Dermis blood vessel endothelial cell (primary cell): ENCODE measurements around the gene SNX33. TPM values are rescaled to one million over a fixed set of nuclear protein-coding genes. Genes with fewer than 3 reads are reported as not detected.
A peak's percentile ranks its signal among the peaks of the same experiment; 100 is the strongest.
"Not testable (repeated sequence)": the region's sequence is repeated elsewhere in the genome, so short reads cannot be mapped to it uniquely, and the experiment has no call there.

Source experiments
- DNase-seq: peaks from one replicate; pipeline ENCODE4 v3.0.0; 2010
- total RNA-seq: library from RNA; depleted of rRNA; stranded (reverse); fragments of >200 nt; gene quantifications from 2 replicates; pipeline ENCODE4 v1.2.3, GENCODE V29; 2014

The SNX33 gene
- total RNA-seq, 1 donor from 2014 or later = 13.8 TPM

DNA sequence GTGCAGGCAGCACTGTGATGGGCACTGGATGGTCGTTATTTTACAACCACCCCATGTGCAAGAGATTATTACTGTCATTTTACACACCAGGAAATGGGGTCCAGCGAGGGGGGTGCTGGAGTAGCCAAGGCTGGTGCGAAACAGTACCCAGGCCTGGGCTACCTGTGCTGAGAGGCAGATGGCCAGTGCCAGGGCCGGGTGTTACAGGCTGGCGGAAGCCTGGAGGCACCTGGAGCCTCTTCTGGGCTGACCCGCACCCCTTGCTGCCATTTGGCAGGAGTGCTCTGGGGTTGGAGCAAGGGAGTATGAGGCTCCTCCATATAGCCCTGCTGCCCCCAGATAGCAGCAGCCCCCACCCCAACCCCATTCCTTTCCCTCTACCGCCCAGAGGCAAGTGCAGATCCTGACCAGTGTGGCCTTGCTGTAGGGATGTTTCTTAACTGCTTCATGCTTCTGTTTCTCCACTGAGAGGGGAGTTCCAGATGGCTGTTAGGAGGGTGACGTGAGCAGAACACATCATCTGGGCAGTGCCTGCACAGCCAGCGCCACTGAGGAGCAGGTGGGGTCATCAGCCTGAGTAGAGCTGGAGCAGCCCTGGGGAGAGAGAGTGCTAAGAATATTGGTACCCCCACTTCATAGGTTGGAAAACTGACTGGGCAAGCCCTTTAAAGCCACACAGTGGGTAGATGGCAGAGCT, 15.3 kb downstream of the SNX33 start:
- DNase-seq = no peak

DNA sequence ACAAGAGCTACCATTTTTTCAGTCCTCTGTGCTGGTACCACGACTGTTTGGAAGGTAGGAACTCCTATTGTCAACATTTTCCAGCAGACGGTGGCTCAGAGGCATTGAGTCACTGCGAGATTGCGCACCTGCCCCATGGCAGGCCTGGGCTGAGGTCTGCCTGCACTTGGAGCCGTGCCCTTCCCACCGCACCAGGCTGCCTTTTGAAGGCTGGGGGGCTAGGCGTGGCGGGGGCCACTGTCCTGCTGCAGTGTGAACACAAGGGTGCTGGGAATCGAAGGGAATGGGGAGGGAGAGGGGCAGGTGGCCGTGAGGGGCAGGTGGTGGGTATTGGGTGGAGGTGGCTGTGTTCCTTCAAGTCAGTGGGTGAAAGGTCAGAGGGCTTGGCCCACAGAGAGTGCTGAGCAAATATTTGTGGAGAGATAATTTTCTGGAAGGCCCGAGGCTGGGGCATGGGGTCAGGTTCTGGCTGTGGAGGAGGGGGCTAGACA, 16.3 kb downstream of the SNX33 start:
- no peak for DNase-seq

DNA sequence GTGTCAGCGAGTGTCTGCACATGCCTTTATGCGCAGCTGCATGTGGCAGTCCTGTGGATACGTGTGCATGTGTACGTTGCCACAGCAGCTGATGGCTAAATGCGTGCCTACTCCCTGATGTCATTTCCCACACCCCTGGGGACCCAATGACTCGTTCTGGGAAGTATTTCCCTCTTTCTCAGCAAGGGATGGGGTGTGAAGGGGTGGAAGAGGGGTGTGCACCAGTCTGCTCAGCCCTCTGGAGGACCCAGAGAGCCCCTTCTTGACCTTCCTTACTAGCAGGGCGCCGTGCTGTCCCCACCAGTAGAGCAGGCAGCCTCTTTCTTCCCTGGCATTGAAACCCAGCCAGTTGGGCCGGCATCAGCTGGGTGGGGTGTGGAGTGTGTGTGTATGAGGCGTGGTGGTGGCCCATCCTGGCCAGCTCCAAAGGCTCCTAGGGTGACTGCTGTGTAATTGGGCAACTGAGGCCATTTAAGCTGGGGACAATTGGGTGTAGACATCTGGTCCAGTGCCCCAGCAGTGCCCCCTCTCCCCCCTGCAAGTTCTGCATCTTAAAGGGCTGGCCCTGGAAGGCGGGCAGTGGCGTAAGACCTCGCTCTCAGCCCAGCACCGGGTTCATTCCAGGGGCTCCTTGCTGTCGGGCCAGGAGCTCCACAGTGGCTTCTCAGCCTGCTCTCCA, 19.2 kb downstream of the SNX33 start:
- DNase-seq = peak; percentile 98

DNA sequence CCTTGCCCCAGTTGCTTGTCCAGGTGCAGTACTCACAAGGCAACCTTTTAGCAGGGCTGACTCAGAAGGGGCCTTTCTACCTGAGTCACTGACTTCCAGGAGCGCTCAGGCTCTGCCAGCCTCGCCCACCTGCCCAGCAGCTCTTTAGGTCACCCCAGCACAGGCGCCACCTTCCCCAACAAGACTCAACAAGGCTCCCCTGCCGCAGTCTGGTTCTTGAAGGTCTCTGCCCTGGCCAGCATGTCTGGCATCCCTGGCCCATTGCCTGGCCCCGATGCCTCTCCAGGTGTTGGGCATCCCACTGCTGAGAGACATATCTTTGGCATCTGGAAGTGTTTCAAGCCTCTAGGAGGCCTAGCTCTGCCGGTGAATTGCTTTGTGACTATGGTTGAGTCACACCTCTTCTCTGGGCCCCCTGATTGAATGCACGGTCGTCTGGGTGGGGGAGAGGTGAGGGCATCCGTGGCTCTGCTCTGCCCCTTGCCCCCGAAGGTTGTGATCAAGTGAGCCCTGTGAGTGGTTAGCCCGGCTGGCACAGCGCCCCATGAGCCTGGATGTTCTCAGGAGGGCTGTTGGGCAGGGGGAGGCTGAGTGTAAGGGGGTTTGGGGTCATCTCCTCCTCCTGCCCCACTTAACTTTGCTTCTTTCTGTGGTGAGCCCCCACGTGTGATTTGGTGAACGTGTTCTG, 21.6 kb downstream of the SNX33 start:
- DNase-seq = no peak

DNA sequence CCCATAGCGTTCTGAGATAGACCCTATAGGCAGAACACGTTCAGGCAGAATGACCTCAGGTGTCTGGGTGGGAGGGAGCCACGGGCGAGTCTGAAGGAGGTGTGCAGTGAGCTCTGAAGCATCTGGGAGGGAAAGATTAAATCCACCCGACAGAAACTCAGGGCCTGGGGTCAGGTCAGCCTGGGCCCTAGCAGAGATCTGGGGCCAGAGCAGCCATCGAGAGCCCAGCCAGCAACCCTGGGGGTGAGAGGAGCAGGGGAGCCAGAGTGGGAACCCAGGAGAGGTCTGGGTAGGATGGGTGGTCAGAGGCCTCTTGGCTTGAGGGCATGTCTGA, 22.1 kb downstream of the SNX33 start:
- no peak for DNase-seq

DNA sequence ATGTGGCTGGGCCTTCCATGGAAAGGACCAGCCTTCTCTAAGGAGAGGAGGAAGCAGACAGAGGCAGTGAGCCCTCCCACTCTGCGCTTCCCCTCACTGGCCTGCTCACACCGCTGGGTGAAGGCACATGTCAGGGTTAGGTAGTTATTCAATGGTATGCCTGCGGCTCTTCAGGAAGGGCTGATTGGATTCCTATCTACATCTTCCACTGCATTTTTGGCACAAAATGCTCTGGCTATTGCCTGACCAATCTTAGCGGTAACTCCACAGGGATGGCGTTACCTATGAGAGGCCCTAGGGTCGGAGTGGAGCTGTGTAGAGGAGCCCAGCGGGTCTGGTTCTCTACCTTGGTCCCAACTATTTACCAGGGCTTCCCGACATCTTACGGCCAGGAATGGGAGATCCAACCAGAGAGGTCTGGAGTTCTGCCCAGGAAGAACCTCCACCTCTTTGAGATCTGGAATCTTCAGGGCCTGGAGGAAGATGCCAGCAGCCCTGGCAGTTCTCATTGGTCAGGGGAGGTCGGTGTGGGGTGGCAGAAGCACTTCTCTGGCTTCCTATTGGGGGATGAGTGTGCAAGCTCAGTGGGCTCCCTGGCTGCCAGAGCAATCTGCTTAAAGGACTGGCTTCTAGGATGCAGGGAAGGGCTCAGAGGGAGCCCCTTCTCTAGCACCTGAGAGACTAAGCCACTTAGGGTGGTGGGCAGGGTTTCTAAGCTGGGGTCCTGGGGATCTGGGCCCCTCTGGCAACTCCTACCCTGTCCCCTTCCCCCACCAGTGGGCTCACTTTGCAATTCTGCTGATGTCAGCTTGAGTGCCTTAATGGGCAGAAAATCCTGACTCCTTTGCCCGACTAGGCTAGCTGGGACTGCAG, 24.3 kb downstream of the SNX33 start:
- DNase-seq = no peak

DNA sequence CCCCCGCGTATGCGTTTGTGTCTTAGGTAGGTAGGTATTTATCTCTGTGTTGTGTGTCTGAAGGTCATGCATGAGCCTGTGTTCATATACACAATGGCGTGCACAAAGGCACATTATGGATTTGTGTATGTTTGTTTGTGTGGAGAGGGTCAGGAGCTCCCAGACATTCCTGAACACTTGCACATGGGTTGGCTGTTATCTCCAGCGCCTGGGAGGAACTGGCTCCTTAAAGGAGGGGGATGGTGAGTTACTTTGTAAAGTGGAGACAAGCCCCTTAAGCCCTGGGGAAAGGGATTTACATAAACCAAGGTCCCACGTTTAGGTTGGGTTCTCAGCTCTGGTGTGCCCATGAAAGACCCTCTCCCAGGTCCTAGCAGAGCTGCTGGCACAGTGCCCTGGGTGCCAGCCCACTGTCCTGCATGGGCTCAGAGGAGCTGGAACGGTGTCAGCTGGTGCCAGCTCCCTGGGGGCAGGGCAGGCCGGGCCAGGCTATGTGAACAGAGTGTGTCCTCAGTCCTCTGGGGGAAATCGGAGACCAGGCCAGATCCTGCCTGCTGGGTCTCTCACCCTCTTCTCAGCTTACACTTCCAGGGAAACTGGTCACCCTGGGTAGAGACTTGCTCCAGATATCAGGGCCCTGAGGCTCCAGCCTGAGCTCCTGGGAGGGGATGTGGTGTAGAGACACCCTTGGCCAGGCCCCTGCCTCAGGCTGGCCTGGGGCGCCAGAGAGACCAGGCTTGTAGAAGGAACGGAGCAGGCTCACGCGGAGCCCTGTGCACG, 25.1 kb downstream of the SNX33 start:
- no peak for DNase-seq

DNA sequence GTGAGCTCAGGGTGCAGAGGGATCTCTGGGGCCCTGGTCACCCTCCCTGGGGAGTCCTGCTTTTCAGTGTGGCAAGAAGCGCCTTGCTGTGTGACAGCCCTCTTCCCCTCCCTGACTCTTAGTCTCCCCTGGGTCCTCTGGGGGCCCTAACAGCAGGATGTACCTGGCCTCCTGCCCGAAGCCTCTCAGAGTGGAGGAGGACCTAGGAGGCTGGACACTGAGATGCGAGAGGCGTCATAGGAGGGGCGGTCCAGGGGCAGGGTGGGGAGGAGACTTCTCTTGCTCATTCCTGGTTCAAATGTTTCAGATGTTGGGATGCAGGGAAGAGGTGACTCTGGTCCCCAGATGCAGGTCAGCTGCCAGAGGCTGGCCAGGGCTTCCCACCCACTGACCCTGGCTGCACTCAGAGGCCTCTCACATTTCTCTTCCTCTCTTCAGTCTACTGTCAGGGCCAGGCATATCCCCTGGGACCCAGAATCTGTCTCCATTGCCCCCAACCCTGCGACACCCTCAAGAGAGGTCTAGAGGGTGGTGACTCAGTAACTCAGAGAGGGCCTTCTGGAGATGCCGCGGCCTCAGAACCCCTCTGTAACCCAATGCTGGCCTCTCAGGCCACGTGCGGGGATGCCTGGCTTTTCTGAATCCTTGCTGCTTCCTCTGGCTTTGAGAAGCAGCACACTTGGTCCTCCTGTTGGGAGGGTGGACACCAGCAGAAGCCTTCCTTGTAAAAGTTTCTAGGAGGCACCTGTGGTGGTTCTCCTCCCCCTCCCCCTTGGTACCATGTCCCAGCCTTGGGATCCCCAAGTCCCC, 25.9 kb downstream of the SNX33 start:
- no peak for DNase-seq

DNA sequence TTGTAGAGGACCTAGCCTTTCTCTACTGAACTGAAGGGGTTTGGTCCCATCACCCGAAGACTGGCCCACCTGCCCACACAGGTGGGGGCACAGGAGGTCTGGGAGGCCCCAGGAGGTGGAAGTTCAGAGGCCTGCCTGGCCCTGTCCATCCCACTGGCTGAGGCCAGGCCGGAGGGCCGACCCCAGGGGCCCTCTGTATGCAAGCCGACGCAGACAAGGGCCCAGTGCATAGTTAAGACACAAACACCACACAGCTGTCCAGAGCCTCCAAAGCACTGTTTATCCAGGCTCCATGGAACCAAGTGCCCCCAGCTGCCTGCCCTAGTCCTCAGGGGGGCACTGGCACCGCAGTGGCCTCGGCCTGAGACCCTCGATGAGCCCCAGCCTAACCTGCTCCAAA, 26.7 kb downstream of the SNX33 start:
- DNase-seq = no peak

DNA sequence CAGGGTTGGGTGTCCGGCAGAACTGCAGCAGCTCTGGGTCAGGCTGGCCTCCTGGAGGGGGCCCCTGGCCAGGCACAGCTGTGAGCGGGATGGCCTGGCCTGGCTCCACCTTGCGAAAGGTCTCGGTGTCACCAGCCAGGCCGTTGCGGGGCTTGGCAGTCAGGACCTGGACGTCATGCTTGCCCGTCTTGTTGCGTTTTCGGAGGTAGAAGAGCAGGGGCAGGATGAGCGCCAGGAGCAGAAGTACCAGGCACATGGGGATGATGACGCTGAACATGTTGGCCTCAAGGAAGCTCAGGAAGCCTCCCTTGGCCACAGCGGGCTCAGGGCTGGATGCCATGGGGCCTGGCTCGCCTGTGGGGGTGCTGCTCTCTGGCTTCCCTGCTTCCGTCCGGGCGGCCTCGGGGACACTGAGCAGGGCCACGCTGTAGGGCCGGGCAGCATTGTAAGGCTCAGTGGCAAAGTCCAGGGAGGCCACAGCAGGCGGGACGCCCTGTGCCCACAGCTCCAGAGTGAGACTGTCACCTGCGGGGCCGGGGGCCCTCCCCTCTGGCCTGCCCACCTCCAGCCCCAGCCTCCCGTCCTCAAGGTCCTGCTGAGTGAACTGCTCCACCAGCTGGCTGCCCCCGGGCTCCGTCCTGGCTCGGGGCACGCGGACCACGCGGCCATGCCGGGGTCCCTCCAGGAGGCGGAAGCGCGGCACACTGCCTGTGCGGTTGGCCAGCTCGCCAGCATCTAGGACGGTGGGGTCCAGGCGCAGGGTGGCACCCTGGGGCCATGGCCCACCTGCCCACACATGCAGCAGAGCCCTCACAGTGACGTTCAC, 28.1 kb downstream of the SNX33 start:
- DNase-seq = no peak

DNA sequence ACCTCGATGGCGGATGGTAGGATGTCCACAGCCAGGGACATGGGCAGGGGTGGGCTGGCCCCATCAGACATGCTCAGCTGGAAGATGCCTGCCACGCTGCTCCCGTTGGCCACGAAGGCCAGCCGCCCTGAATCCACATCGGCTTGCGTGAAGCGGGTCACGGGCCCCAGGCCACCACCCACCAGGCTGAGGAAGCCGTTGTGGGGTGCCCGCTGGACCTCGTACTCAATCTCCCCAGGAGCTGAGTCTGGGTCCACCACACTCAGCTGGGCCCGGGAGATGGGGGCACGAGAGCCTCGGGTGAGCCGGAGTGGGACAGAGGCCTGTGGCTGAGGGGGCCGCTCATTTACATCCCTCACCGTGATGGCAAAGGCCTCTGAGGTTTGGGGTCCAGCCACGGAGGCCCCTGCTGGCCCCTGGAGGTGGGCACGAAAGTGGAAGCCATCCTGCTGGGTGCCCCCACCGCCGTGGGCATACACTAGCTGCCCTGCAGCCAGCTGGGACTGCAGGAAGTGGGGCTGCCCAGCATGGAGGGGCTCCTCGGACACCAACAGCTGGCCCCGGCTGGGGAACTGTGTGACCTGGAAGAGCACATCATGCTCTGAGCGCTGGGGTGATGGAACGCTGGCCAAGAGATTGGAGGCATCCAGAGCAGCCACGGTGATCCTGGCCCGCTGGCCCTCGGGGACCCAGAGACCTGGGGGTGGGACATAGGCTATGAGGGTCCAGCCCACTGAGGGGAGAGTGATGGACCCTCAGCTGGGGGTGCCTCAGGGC, 29.2 kb downstream of the SNX33 start:
- DNase-seq = no peak

DNA sequence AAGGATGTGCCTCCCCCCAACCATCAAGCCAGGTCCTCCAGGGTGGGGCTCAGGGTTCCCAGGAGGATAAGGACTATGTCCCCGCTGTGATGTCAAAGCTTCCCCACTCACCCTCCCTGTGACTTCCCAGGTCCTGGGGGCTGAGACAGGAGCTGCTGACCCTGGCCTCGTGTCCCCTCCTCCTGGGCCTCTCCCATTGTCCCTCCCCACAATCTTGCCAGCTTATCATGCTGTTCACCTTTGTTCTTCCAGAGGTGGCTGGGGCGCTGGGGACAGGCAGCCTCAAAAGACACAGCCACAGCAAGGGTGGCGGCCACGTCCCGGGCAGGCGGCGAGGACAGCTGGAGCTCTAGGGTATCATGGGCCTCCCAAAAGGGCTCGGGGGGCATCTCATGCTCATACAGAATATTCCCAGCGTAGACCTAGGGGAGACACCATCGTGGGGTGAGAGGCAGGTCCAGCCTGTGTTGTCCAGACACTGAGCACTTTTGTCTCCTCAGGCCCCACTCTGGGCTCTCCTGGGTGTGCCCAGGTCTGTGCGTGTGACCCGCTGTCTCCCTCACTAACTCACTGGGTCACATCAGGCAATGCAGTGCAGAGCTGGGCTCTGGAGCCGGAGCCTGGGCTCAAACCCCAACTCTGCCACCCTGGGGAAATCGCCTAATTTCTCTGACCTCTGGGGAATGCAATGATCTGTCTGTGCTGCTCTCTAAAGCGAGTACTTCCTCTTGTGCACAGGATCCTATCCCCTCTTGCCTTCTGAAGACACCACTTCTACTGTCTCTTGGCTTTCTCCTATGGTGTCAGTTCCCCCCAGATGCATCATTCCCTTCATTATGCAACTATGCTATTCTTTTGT, 30.0 kb downstream of the SNX33 start:
- no peak for DNase-seq

DNA sequence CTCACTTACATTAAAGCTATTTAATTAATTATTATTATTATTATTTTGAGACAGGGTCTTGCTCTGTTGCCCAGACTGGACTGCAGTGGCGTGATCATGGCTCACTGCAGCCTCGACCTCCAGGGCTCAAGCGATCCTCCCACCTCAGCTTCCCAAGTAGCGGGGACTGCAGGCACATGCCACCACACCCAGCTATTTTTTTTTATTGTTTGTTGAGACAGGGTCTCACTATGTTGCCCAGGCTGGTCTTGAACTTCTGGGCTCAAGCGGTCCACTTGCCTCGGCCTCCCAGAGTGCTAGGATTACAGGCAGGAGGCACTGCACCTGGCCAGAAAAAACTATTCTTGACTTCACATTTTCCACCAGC, 30.6 kb downstream of the SNX33 start:
- not testable (repeated sequence) for DNase-seq

DNA sequence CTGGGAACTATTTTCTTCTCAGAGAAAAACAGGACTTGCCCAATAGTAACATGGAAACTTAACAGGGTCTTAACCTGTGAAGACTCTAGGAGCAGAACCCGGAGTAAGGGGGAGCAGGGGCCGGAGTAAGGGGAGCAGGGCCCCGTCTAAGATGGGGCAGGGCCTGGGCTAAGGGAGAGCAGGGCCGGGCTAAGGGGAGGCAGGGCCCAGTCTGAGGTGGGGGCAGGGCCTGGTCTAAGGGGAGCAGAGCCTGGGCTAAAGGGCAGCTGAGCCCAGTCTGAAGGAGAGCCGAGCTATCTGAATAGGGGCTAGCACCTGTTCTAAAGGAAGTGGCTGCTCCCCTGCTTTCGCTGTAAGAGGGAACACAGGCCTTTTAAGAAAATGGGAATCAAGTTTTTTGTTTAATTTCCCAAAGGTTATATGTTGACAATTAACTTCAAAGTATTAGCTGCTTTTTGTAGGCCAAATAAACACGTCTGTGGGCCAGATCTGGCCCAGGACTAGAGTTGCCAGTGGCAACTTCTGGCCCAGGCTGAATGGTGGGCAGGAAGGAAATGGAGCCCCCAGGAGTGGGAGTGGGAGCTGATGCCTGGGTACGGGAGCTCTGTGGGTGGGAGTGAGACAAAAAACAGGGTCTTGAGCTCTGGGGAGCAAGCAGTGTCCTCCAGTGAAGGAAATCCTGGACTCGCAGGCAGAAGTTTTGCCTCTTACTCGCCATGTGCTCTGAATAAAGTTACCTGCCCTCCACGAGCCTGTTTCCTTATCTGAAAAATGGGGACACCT, 32.5 kb downstream of the SNX33 start:
- no peak for DNase-seq

DNA sequence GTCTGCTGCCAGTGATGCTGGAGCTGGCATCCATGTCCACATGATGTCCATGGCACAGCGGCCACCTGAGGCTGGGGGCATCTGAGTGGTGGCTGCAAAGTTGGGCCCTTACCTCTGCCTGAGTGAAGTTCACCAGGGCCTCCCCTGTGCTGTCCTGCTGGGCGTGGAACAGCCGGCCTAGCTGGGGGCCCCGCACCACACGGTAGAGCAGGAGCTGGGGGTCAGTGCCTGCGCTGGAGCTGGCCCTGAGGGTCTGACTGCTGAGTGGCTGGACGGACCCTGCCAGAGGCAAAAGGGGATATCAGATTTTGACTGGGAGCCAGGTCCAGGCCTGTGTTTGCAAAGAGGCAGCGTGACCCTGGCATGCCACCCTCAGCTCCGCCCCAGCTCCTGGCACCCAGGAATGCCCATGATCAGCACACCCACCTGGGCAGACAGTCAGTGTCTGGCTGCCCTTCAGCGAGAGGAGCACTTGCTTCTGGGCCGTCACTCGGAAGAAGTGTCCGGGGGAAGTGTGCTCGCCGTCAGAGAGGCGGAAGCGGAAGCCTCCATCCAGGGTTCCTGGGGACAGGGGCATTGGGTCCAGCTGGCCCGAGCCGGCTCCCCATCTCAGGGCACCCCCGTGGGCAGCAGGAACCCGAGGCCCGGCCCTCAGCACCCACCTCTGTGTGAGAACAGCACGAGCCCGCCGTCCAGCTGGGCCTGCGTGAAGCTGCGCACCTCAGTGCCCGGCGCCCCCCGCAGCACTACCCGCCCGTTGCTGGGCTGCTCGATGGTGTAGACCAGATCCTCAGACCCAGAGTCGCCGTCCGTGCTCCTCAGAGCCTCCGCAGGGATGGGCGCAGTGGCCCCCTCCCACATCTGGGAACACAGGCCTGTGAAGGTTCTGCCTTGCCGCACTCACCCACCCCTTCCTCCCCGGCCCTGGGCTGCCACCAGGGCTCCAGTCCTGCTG, 34.7 kb downstream of the SNX33 start:
- DNase-seq = no peak

DNA sequence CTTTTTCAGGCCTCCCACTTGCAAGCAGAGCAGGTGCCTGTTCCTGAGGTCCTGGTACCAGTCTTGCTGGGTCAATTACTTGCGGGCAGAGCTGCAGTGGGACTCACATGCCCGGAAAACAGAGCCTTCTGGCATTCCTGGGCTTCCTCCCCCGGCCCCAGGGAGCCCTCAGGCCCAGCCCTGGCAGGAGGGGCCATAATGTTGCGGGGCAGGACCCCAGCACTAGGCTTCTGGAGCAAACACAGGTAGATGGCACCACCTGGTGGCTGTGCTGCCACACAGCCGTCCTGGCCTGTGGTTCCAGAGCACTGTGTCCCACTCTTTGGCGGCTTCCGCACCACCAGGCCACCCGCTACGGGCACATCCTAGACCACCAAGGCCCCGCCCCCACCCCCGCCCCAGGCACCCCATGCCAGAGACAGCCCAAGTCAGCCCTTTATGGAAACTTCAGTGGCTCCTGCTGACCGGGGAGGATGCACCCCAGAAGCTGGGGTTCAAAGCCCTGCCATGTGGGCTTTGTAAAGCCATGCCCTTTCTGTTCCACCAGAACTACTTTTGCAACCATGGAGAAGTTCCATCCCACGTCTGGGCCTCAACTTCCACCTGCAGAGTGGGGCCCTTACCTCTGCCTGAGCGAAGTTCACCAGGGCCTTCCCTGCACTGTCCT, 36.1 kb downstream of the SNX33 start:
- peak; percentile 80 for DNase-seq
